ENCODE measurements around the gene ZNF592. TPM values are rescaled to one million over a fixed set of nuclear protein-coding genes. Genes with fewer than 3 reads are reported as not detected.
A peak's percentile ranks its signal among the peaks of the same experiment; 100 is the strongest.

Gene ZNF592
- total RNA-seq, 1 experiment from 2014 or later: 34.6 TPM

- DNase-seq: no peak
- Mint-ChIP-seq H3K4me3 (no peak overlapping the region), H3K36me3 (ENCODE audit: insufficient read depth in 1 of 3, low read depth in 3 of 3) (peaks cover 32 to 46% (median 36%) of the 10 kb centered on the region in 3 experiments), H3K4me1 (peaks cover 24 to 31% of the 10 kb centered on the region in 2 experiments), H3K9me3 (no peaks in the 10 kb centered on the region; a peak in 2 of 5 replicates), H3K27me3 (ENCODE audit: low read depth) (no peaks in the 10 kb centered on the region), H3K27ac (peak overlapping the region in 2 of 3 experiments; percentile 13 to 69; a peak in 2 of 7 replicates)
- H3K14ac ChIP-seq (ENCODE audit: insufficient read depth, low read length): no peak overlapping the region
- H4K5ac ChIP-seq (ENCODE audit: insufficient read length, low read depth, low read length): no peak overlapping the region
- H3K4me1 ChIP-seq (ENCODE audit: insufficient read depth, low read length): no peaks in the 10 kb centered on the region; the same call in 1 of the 2 replicates
- no peak overlapping the region for H2BK120ac ChIP-seq (ENCODE audit: low read depth, low read length, poor library complexity, severe bottlenecking)
- no peaks in the 10 kb centered on the region for H3K27me3 ChIP-seq (ENCODE audit: insufficient read depth, low read length)
- no peak overlapping the region for H2BK12ac ChIP-seq (ENCODE audit: insufficient read length, low read depth, low read length)
- no peak overlapping the region for H2AK5ac ChIP-seq (ENCODE audit: insufficient read length, low read length)
- H2BK20ac ChIP-seq (ENCODE audit: low read depth, low read length, poor library complexity, severe bottlenecking): no peak overlapping the region
- no peak overlapping the region for H3K56ac ChIP-seq (ENCODE audit: insufficient read length, low read depth, low read length)
- no peak overlapping the region for H3K4me2 ChIP-seq (ENCODE audit: insufficient read depth, insufficient read length, low read length)
- peaks cover 3% of the 10 kb centered on the region for H3K79me1 ChIP-seq (ENCODE audit: insufficient read depth, low read depth, low read length, poor library complexity, severe bottlenecking)
- H3K23ac ChIP-seq (ENCODE audit: insufficient read length, low read depth, low read length): no peak overlapping the region
- no peak overlapping the region for H4K8ac ChIP-seq (replicated peaks; ENCODE audit: insufficient read length, low read depth, low read length)
- no peak overlapping the region for H3K18ac ChIP-seq (ENCODE audit: insufficient read length, low read depth, low read length)
- H3K4ac ChIP-seq (ENCODE audit: low read depth, low read length): no peak overlapping the region
- H3T11ph ChIP-seq (ENCODE audit: low read length): no peak overlapping the region
- no peak for TF ChIP-seq CTCF (conservative IDR thresholded peaks at IDR 0.05)
- no peak overlapping the region for H2BK15ac ChIP-seq (ENCODE audit: low read depth, low read length)
- no peak overlapping the region for H3K9ac ChIP-seq (ENCODE audit: extremely low read depth, insufficient read length, low read length)
- no peak overlapping the region for H2AFZ ChIP-seq (ENCODE audit: low read length)
- H4K20me1 ChIP-seq (ENCODE audit: control insufficient read depth, insufficient read depth, insufficient read length): no peaks in the 10 kb centered on the region
- no peaks in the 10 kb centered on the region for H3K9me3 ChIP-seq (ENCODE audit: control insufficient read depth, low read depth, low read length)
- no peak overlapping the region for H3K27ac ChIP-seq (ENCODE audit: insufficient read length, low read depth, low read length)
- H3K23me2 ChIP-seq (ENCODE audit: insufficient read length, low read depth, low read length, poor library complexity, severe bottlenecking): no peaks in the 10 kb centered on the region
- no peak overlapping the region for H4K91ac ChIP-seq (ENCODE audit: insufficient read length, low read depth, low read length)
- no peaks in the 10 kb centered on the region for H3K79me2 ChIP-seq (ENCODE audit: insufficient read depth, low read length)
- H2BK5ac ChIP-seq (ENCODE audit: insufficient read length, low read length): no peak overlapping the region
These were observed 34.0 kb downstream of the ZNF592 start for GRCh38 chr15:84782346-84782745.

Measured in H9 (cell line).